Right lobe of liver (tissue), 4 donors: Measurements from ENCODE around the gene PDXP.

ENCODE experiments used
- CTCF ChIP-seq, 4 donors: fragments of 200-600 bp in 3 of 4; fragments of 450-650 bp in 1 of 4; IDR thresholded peaks; one replicate each; pipeline versions ENCODE4 v1.5.1 to v1.8.0; 2016 to 2022; ENCODE audit warnings: antibody characterized with exemption in 4 of 4, mild to moderate bottlenecking in 2 of 4
- POLR2A ChIP-seq: fragments of 450-650 bp; IDR thresholded peaks from one replicate; pipeline ENCODE4 v1.6.1; 2017; ENCODE audit warnings: antibody characterized with exemption, mild to moderate bottlenecking
- donor health status: DM: no; HTN: no; CAD: no.
- donor health status: DM: no; HTN: no; CAD: no.
- donor health status: DM: no; HTN: yes; CAD: no.

GRCh38 chr22:37659897-37660708, 1.6 kb downstream of the PDXP start:
- TF ChIP-seq CTCF (IDR thresholded peaks at IDR 0.05) (no peak), POLR2A (no peak)
